Stomach (tissue), 9 donors: ENCODE results near the gene PFKFB4. TPM values are rescaled to one million over a fixed set of nuclear protein-coding genes. Genes with fewer than 3 reads are reported as not detected.

ENCODE experiments used
- DNase-seq, 2 donors: peaks; one replicate each; pipeline versions ENCODE4 v3.0.0 to v3.0.0-alpha.2; 2013 to 2019
- H3K27ac ChIP-seq, 5 donors: fragments of 200-600 bp in 4 of 5; sonication (generic) in 4 of 5; one replicate each; pipeline ENCODE4 v1.5.1; 2013 to 2019; ENCODE audit warnings: mild to moderate bottlenecking in 1 of 5, moderate library complexity in 1 of 5
- H3K27me3 ChIP-seq, 3 donors: fragments of 200-600 bp; sonication (generic); one replicate each; pipeline ENCODE4 v1.5.1; 2017 to 2019; ENCODE audit warnings: mixed run types in 1 of 3
- H3K36me3 ChIP-seq, 4 donors: fragments of 200-600 bp; sonication (generic); 1 replicate in 3 of 4; 2 replicates in 1 of 4; pipeline ENCODE4 v1.5.1; 2016 to 2019
- H3K4me1 ChIP-seq, 4 donors: fragments of 200-600 bp; sonication (generic); one replicate each; pipeline ENCODE4 v1.5.1; 2016 to 2019
- H3K4me3 ChIP-seq, 4 donors: fragments of 200-600 bp; sonication (generic) in 3 of 4; one replicate each; pipeline ENCODE4 v1.5.1; 2016 to 2019; ENCODE audit warnings: mild to moderate bottlenecking in 1 of 4
- H3K9me3 ChIP-seq, 4 donors: fragments of 200-600 bp; sonication (generic); one replicate each; pipeline ENCODE4 v1.5.1; 2016 to 2019
- CTCF ChIP-seq, 7 experiments: fragments of 450-650 bp in 4 of 7; fragments of 200-600 bp in 3 of 7; sonication (generic) in 3 of 7; IDR thresholded peaks; one replicate each; pipeline ENCODE4 v1.5.1; 2016 to 2019; ENCODE audit warnings: antibody characterized with exemption in 7 of 7, control low read depth in 2 of 7, mild to moderate bottlenecking in 1 of 7
- POLR2AphosphoS5 ChIP-seq, 3 donors: sonication (generic); formaldehyde crosslinking; IDR thresholded peaks; one replicate each; pipeline ENCODE4 v1.6.1; 2016; ENCODE audit warnings: antibody characterized with exemption in 3 of 3
- WGBS, 5 donors: extraction: QIAGEN DNeasy Blood & Tissue Kit in 3 of 5; methylation state at CpG; one replicate each; pipeline versions ENCODE4 v1.1.5 to v1.1.7; 2013 to 2018; 5-methylcytosine and 5-hydroxymethylcytosine counted together
- intact Hi-C: fragments of 100-400 bp; cut with DNase I; formaldehyde crosslinking; loops from one replicate; pipeline ENCODE4 v1.15.1; 2023; ENCODE audit warnings: low total_unique reads
- polyA plus RNA-seq, 3 donors: library from polyadenylated mRNA; stranded (reverse); fragments of 200-250 nt; gene quantifications; one replicate each; pipeline ENCODE4 v1.2.3, GENCODE V29; 2013
- small RNA-seq, 4 donors: library from RNA; depleted of rRNA; stranded (forward); fragments of <200 nt; gene quantifications; one replicate each; pipeline ENCODE3, GENCODE V24; 2016
- total RNA-seq, 5 donors: library from RNA; depleted of rRNA; stranded (reverse); fragments of >200 nt; gene quantifications; one replicate each; pipeline versions ENCODE4 v1.1.0 to v1.2.3, GENCODE V29; 2014 to 2016
- donor health status: healthy with polysubstance abuse.
- donor health status: Bipolar disorder and iron deficiency.
- donor health status: healthy.

Gene PFKFB4
- total and polyA plus RNA-seq, 8 donors, result 0.61 to 9.6 (median 1.5) TPM; not detected in 1

GRCh38 chr3:48468329-48468731 is 88.3 kb downstream of the PFKFB4 start:
- TF ChIP-seq POLR2AphosphoS5 (IDR thresholded peaks at IDR 0.05) (peak in 1 of 3 donors; percentile 3), CTCF (IDR thresholded peaks at IDR 0.05) (no peak)
- H3K27me3 ChIP-seq, result no peaks in the 10 kb centered on the region
- 41 to 74% (median 46%) methylated on average over 3 to 8 of the region's 8 CpGs; no CpG with 5 or more reads in 1 of the 5 donors for WGBS, 5 donors
- H3K4me3 ChIP-seq, result peak overlapping the region in 1 of 4 donors; percentile 60
- H3K9me3 ChIP-seq, result no peaks in the 10 kb centered on the region
- peaks cover 55 to 85% (median 80%) of the 10 kb centered on the region in 4 donors for H3K4me1 ChIP-seq
- peaks cover 30 to 52% (median 37%) of the 10 kb centered on the region in 4 donors for H3K36me3 ChIP-seq
- peak; percentile 16 to 61 for DNase-seq
- peak overlapping the region; percentile 27 to 100 (median 100) for H3K27ac ChIP-seq
- intact Hi-C loops, result no loop called here

Small RNA genes lying within 50 kb of the gene (small RNA-seq; reads per million reads assigned to genes)
- gene MIR6823, result 0 reads per million in 4 donors

Other genes starting within 250 kb of the PFKFB4 start
- gene SPINK8, start 223.1 kb downstream of the PFKFB4 start, total RNA-seq, result not detected
- not detected for gene SPINK8, start 223.1 kb downstream of the PFKFB4 start, polyA plus RNA-seq
- not detected for gene FBXW12, start 184.6 kb downstream of the PFKFB4 start, total RNA-seq
- gene FBXW12, start 184.6 kb downstream of the PFKFB4 start, polyA plus RNA-seq, result not detected
- 100 to 1,000 TPM in 4 of 5 donors, 10 to 100 TPM in 1; 86.7 to 874 (median 314) TPM for gene PLXNB1, start 126.7 kb downstream of the PFKFB4 start, total RNA-seq
- 100 to 1,000 TPM in 1 of 3 donors, 10 to 100 TPM in 2; 13.9 to 157 (median 45.0) TPM for gene PLXNB1, start 126.7 kb downstream of the PFKFB4 start, polyA plus RNA-seq
- gene CCDC51, start 116.7 kb downstream of the PFKFB4 start, total RNA-seq, result 10 to 100 TPM in 1 of 5 donors, 1 to 10 TPM in 4; 1.8 to 12.5 (median 7.1) TPM
- 10 to 100 TPM in 1 of 3 donors, 1 to 10 TPM in 2; 6.0 to 10.3 (median 9.5) TPM for gene CCDC51, start 116.7 kb downstream of the PFKFB4 start, polyA plus RNA-seq
- gene TMA7, start 116.5 kb downstream of the PFKFB4 start, total RNA-seq, result 100 to 1,000 TPM; 107 to 298 (median 230) TPM
- gene TMA7, start 116.5 kb downstream of the PFKFB4 start, polyA plus RNA-seq, result 100 to 1,000 TPM; 644 to 702 (median 660) TPM
- gene ATRIP, start 110.1 kb downstream of the PFKFB4 start, total RNA-seq, result 10 to 100 TPM in 2 of 5 donors, 1 to 10 TPM in 3; 2.3 to 34.4 (median 5.5) TPM
- gene ATRIP, start 110.1 kb downstream of the PFKFB4 start, polyA plus RNA-seq, result 1 to 10 TPM; 2.9 to 5.8 (median 3.2) TPM
- 100 to 1,000 TPM in 1 of 5 donors, 10 to 100 TPM in 4; 43.4 to 182 (median 51.8) TPM for gene SHISA5, start 52.6 kb downstream of the PFKFB4 start, total RNA-seq
- 100 to 1,000 TPM in 1 of 3 donors, 10 to 100 TPM in 2; 57.5 to 116 (median 58.7) TPM for gene SHISA5, start 52.6 kb downstream of the PFKFB4 start, polyA plus RNA-seq
- under 1 TPM in 2 of 5 donors, not detected in 3; 0.37 to 0.58 TPM for gene UCN2, start 7.0 kb upstream of the PFKFB4 start, total RNA-seq
- gene UCN2, start 7.0 kb upstream of the PFKFB4 start, polyA plus RNA-seq, result 1 to 10 TPM in 1 of 3 donors, under 1 TPM in 1, not detected in 1; 0.31 to 3.3 TPM
- gene COL7A1, start 38.5 kb upstream of the PFKFB4 start, total RNA-seq, result 10 to 100 TPM in 2 of 5 donors, 1 to 10 TPM in 3; 1.8 to 75.3 (median 7.6) TPM
- 100 to 1,000 TPM in 1 of 3 donors, 1 to 10 TPM in 2; 6.3 to 123 (median 7.7) TPM for gene COL7A1, start 38.5 kb upstream of the PFKFB4 start, polyA plus RNA-seq
- gene UQCRC1, start 52.8 kb upstream of the PFKFB4 start, total RNA-seq, result 100 to 1,000 TPM; 178 to 568 (median 259) TPM
- gene UQCRC1, start 52.8 kb upstream of the PFKFB4 start, polyA plus RNA-seq, result 100 to 1,000 TPM; 218 to 347 (median 295) TPM
- gene TMEM89, start 65.0 kb upstream of the PFKFB4 start, total RNA-seq, result not detected
- under 1 TPM in 1 of 3 donors, not detected in 2; 0.62 TPM for gene TMEM89, start 65.0 kb upstream of the PFKFB4 start, polyA plus RNA-seq
- 100 to 1,000 TPM in 3 of 5 donors, 10 to 100 TPM in 2; 23.9 to 279 (median 137) TPM for gene SLC26A6, start 78.7 kb upstream of the PFKFB4 start, total RNA-seq
- 10 to 100 TPM; 14.8 to 67.7 (median 31.4) TPM for gene SLC26A6, start 78.7 kb upstream of the PFKFB4 start, polyA plus RNA-seq
- gene CELSR3, start 106.1 kb upstream of the PFKFB4 start, total RNA-seq, result 1 to 10 TPM in 4 of 5 donors, not detected in 1; 1.5 to 2.3 (median 1.9) TPM
- gene CELSR3, start 106.1 kb upstream of the PFKFB4 start, polyA plus RNA-seq, result under 1 TPM; 0.15 to 1.00 (median 0.53) TPM
- gene NCKIPSD, start 129.1 kb upstream of the PFKFB4 start, total RNA-seq, result 10 to 100 TPM; 16.2 to 46.7 (median 32.6) TPM
- gene NCKIPSD, start 129.1 kb upstream of the PFKFB4 start, polyA plus RNA-seq, result 1 to 10 TPM; 6.1 to 7.7 (median 6.1) TPM
- gene IP6K2, start 160.4 kb upstream of the PFKFB4 start, total RNA-seq, result 100 to 1,000 TPM; 102 to 234 (median 110) TPM
- 10 to 100 TPM; 44.1 to 87.5 (median 65.7) TPM for gene IP6K2, start 160.4 kb upstream of the PFKFB4 start, polyA plus RNA-seq